Measurements from ENCODE around the gene STIL. TPM values are rescaled to one million over a fixed set of nuclear protein-coding genes. Genes with fewer than 3 reads are reported as not detected.

STIL gene
- polyA plus RNA-seq, 2 of the 4 experiments (the other 2 are of a cell fraction), result 10.1 to 21.7 TPM

GRCh38 chr1:47235806-47236205 is 78.1 kb downstream of the STIL start (continued):
- no peak for TF ChIP-seq EHF (CRISPR knock-in tag; IDR thresholded peaks at IDR 0.05)
- no peak for TF ChIP-seq RFX5 (IDR thresholded peaks at IDR 0.05)
- TF ChIP-seq MAZ (IDR thresholded peaks at IDR 0.05; ENCODE audit: borderline replicate concordance, low read depth, low read length), result no peak
- no peak for TF ChIP-seq HEYL (CRISPR knock-in tag; IDR thresholded peaks at IDR 0.05)
- TF ChIP-seq CHD4 (IDR thresholded peaks at IDR 0.05; ENCODE audit: borderline replicate concordance), result no peak
- no peak for TF ChIP-seq FOSB (CRISPR knock-in tag; IDR thresholded peaks at IDR 0.05)
- TF ChIP-seq RAD21 (conservative IDR thresholded peaks at IDR 0.05 in 1 of 2, IDR thresholded peaks at IDR 0.05 in 1 of 2), result no peak
- no peak for TF ChIP-seq CBX8 (IDR thresholded peaks at IDR 0.05)

GRCh38 chr1:47235241-47235681 is 78.7 kb downstream of the STIL start:
- Histone ChIP-seq H3K9me3 (no peaks in the 10 kb centered on the region), H3K4me1 (peaks cover 8% of the 10 kb centered on the region; the same call in 1 of the 3 replicates), H3K27ac (no peak overlapping the region), H3K4me2 (no peak overlapping the region), H3K4me3 (no peak overlapping the region)
- FAIRE-seq (no peak), DNase-seq (ENCODE audit: low read depth in 1 of 2, low spot score in 1 of 2) (no peak), ATAC-seq (no peak)
- ChIA-PET POLR2A (no interaction called here), CTCF (interaction anchor here (1.0 kb wide), 2 partner anchors 28 to 56 kb away, joined by 3 to 4 read pairs; no protein-coding TSS in a partner anchor)
- TF ChIP-seq E2F6 (IDR thresholded peaks at IDR 0.05; ENCODE audit: borderline replicate concordance, low read depth) (no peak), RAD21 (conservative IDR thresholded peaks at IDR 0.05 in 1 of 2, IDR thresholded peaks at IDR 0.05 in 1 of 2) (no peak), NR3C1 (IDR thresholded peaks at IDR 0.05) (no peak), EHMT2 (IDR thresholded peaks at IDR 0.05; ENCODE audit: low read depth) (no peak), REST (IDR thresholded peaks at IDR 0.05) (no peak), KDM1A (IDR thresholded peaks at IDR 0.05; ENCODE audit: low read depth) (no peak), ATOH8 (CRISPR knock-in tag; IDR thresholded peaks at IDR 0.05; ENCODE audit: low read depth) (no peak), SREBF2 (IDR thresholded peaks at IDR 0.05) (no peak), POLR2A (IDR thresholded peaks at IDR 0.05; ENCODE audit: low read length) (no peak), ZFP36 (IDR thresholded peaks at IDR 0.05; ENCODE audit: borderline replicate concordance, partially characterized antibody) (no peak), FOSB (CRISPR knock-in tag; IDR thresholded peaks at IDR 0.05) (no peak), ZC3H11A (IDR thresholded peaks at IDR 0.05) (no peak)
- WGBS (ENCODE audit: missing lambda C conversion rate), result 81% methylated on average over 14 of the region's 21 CpGs

- POLR2A ChIA-PET, result no interaction called here
- Histone ChIP-seq H3K4me2 (no peak overlapping the region), H3K27ac (no peak overlapping the region), H3K4me3 (no peak overlapping the region), H3K4me1 (peaks cover 8% of the 10 kb centered on the region; the same call in 1 of the 3 replicates), H3K9me3 (no peaks in the 10 kb centered on the region)
- no peak for ATAC-seq
- DNase-seq (ENCODE audit: low read depth in 1 of 2, low spot score in 1 of 2), result no peak
- CTCF ChIA-PET, result interaction anchor here (0.7 to 1.2 kb wide), 4 partner anchors 30 to 1181 kb away, joined by 3 to 4 read pairs (median 3); no protein-coding TSS in a partner anchor
- 68% methylated on average over 6 of the region's 6 CpGs for WGBS (ENCODE audit: missing lambda C conversion rate)
- no peak for FAIRE-seq
- no peak for TF ChIP-seq RNF2 (IDR thresholded peaks at IDR 0.05; ENCODE audit: borderline replicate concordance, low read depth)
- TF ChIP-seq PBX3 (IDR thresholded peaks at IDR 0.05), result no peak
- no peak for TF ChIP-seq CBX2 (IDR thresholded peaks at IDR 0.05; ENCODE audit: borderline replicate concordance, low read depth)
- no peak for TF ChIP-seq CEBPB (IDR thresholded peaks at IDR 0.05)
- TF ChIP-seq HOXB13 (CRISPR knock-in tag; IDR thresholded peaks at IDR 0.05; ENCODE audit: low read depth), result no peak
- TF ChIP-seq FOSL2 (IDR thresholded peaks at IDR 0.05), result no peak
- no peak for TF ChIP-seq FOSL2 (CRISPR knock-in tag; IDR thresholded peaks at IDR 0.05)
- TF ChIP-seq EHMT2 (IDR thresholded peaks at IDR 0.05; ENCODE audit: low read depth), result no peak
Measured at GRCh38 chr1:47233186-47233585, 80.8 kb downstream of the STIL start.

All from A549 (cell line).